Measurements from ENCODE around the gene NPRL2. TPM values are rescaled to one million over a fixed set of nuclear protein-coding genes. Genes with fewer than 3 reads are reported as not detected.

NPRL2 gene
- total RNA-seq, 1 experiment from 2014 or later, result 24.1 TPM

- H3K27ac ChIP-seq, result no peak overlapping the region
- no peaks in the 10 kb centered on the region for H3K9me2 ChIP-seq (ENCODE audit: insufficient read depth)
- intact Hi-C loops (cut with micrococcal nuclease; ENCODE audit: unreplicated experiment), result no loop called here
- H3K36me3 ChIP-seq (ENCODE audit: low read depth), result no peaks in the 10 kb centered on the region
- TF ChIP-seq, protein P1, sequence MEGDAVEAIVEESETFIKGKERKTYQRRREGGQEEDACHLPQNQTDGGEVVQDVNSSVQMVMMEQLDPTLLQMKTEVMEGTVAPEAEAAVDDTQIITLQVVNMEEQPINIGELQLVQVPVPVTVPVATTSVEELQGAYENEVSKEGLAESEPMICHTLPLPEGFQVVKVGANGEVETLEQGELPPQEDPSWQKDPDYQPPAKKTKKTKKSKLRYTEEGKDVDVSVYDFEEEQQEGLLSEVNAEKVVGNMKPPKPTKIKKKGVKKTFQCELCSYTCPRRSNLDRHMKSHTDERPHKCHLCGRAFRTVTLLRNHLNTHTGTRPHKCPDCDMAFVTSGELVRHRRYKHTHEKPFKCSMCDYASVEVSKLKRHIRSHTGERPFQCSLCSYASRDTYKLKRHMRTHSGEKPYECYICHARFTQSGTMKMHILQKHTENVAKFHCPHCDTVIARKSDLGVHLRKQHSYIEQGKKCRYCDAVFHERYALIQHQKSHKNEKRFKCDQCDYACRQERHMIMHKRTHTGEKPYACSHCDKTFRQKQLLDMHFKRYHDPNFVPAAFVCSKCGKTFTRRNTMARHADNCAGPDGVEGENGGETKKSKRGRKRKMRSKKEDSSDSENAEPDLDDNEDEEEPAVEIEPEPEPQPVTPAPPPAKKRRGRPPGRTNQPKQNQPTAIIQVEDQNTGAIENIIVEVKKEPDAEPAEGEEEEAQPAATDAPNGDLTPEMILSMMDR (conservative IDR thresholded peaks at IDR 0.05), result no peak
- no peak for TF ChIP-seq EZH2 (IDR thresholded peaks at IDR 0.05; ENCODE audit: low read depth)
- no peak overlapping the region for H3K4me3 ChIP-seq
- H3K9me3 ChIP-seq (ENCODE audit: insufficient read depth, low read depth), result no peaks in the 10 kb centered on the region
- no peaks in the 10 kb centered on the region for H3F3A ChIP-seq (ENCODE audit: insufficient read depth, low read depth)
- H4K20me1 ChIP-seq (ENCODE audit: insufficient read depth), result no peaks in the 10 kb centered on the region; the same call in 1 of the 2 replicates
- BruUV-seq (replicated peaks), result no TSS peak
- no peaks in the 10 kb centered on the region for H3K4me1 ChIP-seq (replicated peaks; ENCODE audit: insufficient read depth)
- CTCF ChIA-PET, result interaction anchor here (0.6 kb wide), 2 partner anchors 11 to 154 kb away, joined by 4 read pairs; no protein-coding TSS in a partner anchor
- no peaks in the 10 kb centered on the region for H3K27me3 ChIP-seq (ENCODE audit: insufficient read depth, low read depth)
- DNase-seq, result no peak
- POLR2A ChIA-PET (ENCODE audit: unreplicated experiment), result interaction anchor here (0.7 kb wide), 1 partner anchor 40 kb away, joined by 4 read pairs; the partner anchor contains the start of gene RASSF1
- H3K79me2 ChIP-seq (ENCODE audit: low read depth), result no peaks in the 10 kb centered on the region
- no peak overlapping the region for H2AFZ ChIP-seq
- no peak overlapping the region for H3K4me2 ChIP-seq
These were observed 30.8 kb upstream of the NPRL2 start for GRCh38 chr3:50381383-50381782.

- POLR2A ChIA-PET (ENCODE audit: unreplicated experiment), result interaction anchor here (0.6 kb wide), 1 partner anchor 22 kb away, joined by 3 read pairs; no protein-coding TSS in a partner anchor
These were observed 30.0 kb upstream of the NPRL2 start for GRCh38 chr3:50380405-50381085.

DNA sequence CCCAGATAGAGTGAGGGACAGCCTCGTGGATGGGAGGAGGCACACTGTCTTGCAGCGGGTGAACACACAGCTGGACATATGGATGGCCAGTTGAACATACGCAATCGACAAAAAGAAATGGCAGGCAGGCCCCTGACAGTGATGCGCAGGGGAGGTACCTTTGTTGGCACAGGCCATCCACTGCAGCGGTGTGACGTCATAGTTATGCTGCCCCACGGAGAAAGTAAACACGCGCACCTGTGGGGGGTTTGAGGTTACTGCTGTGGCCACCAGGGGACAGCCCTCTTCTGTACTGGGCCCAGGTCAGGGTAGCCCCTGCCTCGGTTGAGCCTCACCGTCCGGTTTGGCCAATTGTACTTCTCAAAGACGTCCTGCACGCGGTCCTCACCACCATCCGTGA, 28.2 kb upstream of the NPRL2 start:
- intact Hi-C loops (cut with micrococcal nuclease; ENCODE audit: unreplicated experiment), result no loop called here
- ChIA-PET CTCF (no interaction called here), POLR2A (ENCODE audit: unreplicated experiment) (no interaction called here)
- Histone ChIP-seq H3K4me2 (no peak overlapping the region), H3K4me1 (replicated peaks; ENCODE audit: insufficient read depth) (no peaks in the 10 kb centered on the region), H3K9me3 (ENCODE audit: insufficient read depth, low read depth) (no peaks in the 10 kb centered on the region), H3K9me2 (ENCODE audit: insufficient read depth) (no peaks in the 10 kb centered on the region), H2AFZ (no peak overlapping the region), H4K20me1 (ENCODE audit: insufficient read depth) (no peaks in the 10 kb centered on the region; the same call in 1 of the 2 replicates), H3K4me3 (no peak overlapping the region), H3K27ac (no peak overlapping the region), H3K36me3 (ENCODE audit: low read depth) (no peaks in the 10 kb centered on the region), H3K79me2 (ENCODE audit: low read depth) (no peaks in the 10 kb centered on the region), H3F3A (ENCODE audit: insufficient read depth, low read depth) (no peaks in the 10 kb centered on the region), H3K27me3 (ENCODE audit: insufficient read depth, low read depth) (peaks cover 3% of the 10 kb centered on the region; the same call in 1 of the 2 replicates)
- TF ChIP-seq, protein P1 (conservative IDR thresholded peaks at IDR 0.05), result no peak
- no peak for TF ChIP-seq EZH2 (IDR thresholded peaks at IDR 0.05; ENCODE audit: low read depth)
- BruUV-seq (replicated peaks), result no TSS peak
- no peak for DNase-seq

More at GRCh38 chr3:50380405-50381085, 30.0 kb upstream of the NPRL2 start:
- Histone ChIP-seq H4K20me1 (ENCODE audit: insufficient read depth) (no peaks in the 10 kb centered on the region; the same call in 1 of the 2 replicates), H3K36me3 (ENCODE audit: low read depth) (no peaks in the 10 kb centered on the region), H3K4me1 (replicated peaks; ENCODE audit: insufficient read depth) (no peaks in the 10 kb centered on the region), H3K4me3 (no peak overlapping the region), H3F3A (ENCODE audit: insufficient read depth, low read depth) (no peaks in the 10 kb centered on the region), H3K9me3 (ENCODE audit: insufficient read depth, low read depth) (no peaks in the 10 kb centered on the region), H3K79me2 (ENCODE audit: low read depth) (no peaks in the 10 kb centered on the region), H3K27ac (no peak overlapping the region), H3K4me2 (no peak overlapping the region), H2AFZ (no peak overlapping the region), H3K27me3 (ENCODE audit: insufficient read depth, low read depth) (peaks cover 3% of the 10 kb centered on the region; the same call in 1 of the 2 replicates), H3K9me2 (ENCODE audit: insufficient read depth) (no peaks in the 10 kb centered on the region)
- TF ChIP-seq, protein P1 (conservative IDR thresholded peaks at IDR 0.05), result no peak
- no peak for TF ChIP-seq EZH2 (IDR thresholded peaks at IDR 0.05; ENCODE audit: low read depth)
- no peak for DNase-seq
- CTCF ChIA-PET, result no interaction called here
- BruUV-seq (replicated peaks), result no TSS peak
- intact Hi-C loops (cut with micrococcal nuclease; ENCODE audit: unreplicated experiment), result no loop called here

Measured in PC-9 (cell line).